ENCODE measurements around the gene PSD2.

The PSD2 gene

GRCh38 chr5:139867109-139867508 lies 71.5 kb downstream of the PSD2 start:
- DNase-seq (ENCODE audit: low read depth) = no peak
- no peak overlapping the region for H3K4me3 ChIP-seq (ENCODE audit: low read depth, low read length)

GRCh38 chr5:139867581-139867980 lies 72.0 kb downstream of the PSD2 start:
- no peak for DNase-seq (ENCODE audit: low read depth)

DNA sequence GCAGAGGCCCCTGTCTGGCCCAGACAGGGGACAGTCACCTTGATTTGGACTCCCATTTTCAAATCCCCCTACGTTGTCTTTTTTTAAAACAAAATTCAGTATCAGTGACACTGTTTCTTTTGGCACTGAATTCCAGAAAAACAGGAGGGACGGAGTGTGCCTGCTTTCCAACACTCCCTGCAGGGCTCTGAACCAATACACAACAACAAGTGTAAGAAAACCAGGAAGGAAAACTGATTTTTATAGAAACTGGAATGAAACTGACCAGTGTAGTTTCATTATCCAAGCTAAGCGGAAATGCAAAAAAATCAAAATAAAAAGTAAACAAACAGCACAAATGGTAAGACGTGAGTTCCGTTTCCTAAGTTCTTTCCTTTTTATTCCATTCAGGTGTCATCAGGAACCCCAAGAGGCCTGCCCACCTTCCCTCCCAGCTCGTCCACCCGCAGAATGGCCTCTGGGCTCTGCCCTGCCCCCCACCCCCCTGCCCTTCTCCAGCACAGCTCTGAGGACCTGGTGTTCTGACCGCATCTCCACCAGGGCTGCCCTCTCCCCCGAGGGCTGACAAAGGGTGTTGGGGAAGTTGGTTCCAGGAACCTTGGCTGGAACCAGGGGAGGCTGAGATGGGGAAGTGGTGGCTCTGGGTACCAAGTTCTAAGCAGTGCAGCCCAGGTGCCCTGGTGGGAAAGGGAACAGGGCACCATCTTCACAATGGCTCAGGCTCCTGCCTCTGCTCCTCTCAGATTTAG lies 73.6 kb downstream of the PSD2 start:
- DNase-seq (ENCODE audit: low read depth) = no peak
- H3K4me3 ChIP-seq (ENCODE audit: low read depth, low read length) = no peak overlapping the region

More at GRCh38 chr5:139867581-139867980, 72.0 kb downstream of the PSD2 start:
- H3K4me3 ChIP-seq (ENCODE audit: low read depth, low read length) = no peak overlapping the region

- H3K4me3 ChIP-seq (ENCODE audit: low read depth, low read length) = no peak overlapping the region
- no peak for DNase-seq (ENCODE audit: low read depth)
These were observed 75.1 kb downstream of the PSD2 start for GRCh38 chr5:139870677-139871076.

- no peak overlapping the region for H3K4me3 ChIP-seq (ENCODE audit: low read depth, low read length)
- no peak for DNase-seq (ENCODE audit: low read depth)
These were observed 76.0 kb downstream of the PSD2 start for GRCh38 chr5:139871614-139872013.

GRCh38 chr5:139872052-139872766 lies 76.6 kb downstream of the PSD2 start:
- no peak overlapping the region for H3K4me3 ChIP-seq (ENCODE audit: low read depth, low read length)
- DNase-seq (ENCODE audit: low read depth) = no peak

- no peak for DNase-seq (ENCODE audit: low read depth)
- H3K4me3 ChIP-seq (ENCODE audit: low read depth, low read length) = no peak overlapping the region
These were observed 77.5 kb downstream of the PSD2 start for GRCh38 chr5:139872851-139873794.

DNA sequence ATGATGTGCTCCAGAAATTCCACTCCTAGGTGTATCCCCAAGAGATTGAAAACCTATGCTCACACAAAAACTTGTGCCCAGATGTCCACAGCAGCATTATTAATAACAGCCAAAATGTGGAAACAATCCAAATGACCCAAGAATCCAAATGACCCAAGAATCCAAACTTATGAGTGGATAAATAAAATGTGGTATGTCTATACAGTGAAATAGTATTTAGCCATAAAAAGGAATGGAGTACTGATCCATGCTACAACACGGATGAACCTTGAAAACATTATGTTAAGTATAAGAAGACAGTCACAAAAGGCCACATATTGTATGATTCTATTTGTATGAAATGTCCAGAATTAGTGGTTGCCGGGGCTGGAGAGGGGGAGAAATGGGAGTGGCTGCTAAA lies 80.3 kb downstream of the PSD2 start:
- no peak overlapping the region for H3K4me3 ChIP-seq (ENCODE audit: low read depth, low read length)
- DNase-seq (ENCODE audit: low read depth) = no peak

DNA sequence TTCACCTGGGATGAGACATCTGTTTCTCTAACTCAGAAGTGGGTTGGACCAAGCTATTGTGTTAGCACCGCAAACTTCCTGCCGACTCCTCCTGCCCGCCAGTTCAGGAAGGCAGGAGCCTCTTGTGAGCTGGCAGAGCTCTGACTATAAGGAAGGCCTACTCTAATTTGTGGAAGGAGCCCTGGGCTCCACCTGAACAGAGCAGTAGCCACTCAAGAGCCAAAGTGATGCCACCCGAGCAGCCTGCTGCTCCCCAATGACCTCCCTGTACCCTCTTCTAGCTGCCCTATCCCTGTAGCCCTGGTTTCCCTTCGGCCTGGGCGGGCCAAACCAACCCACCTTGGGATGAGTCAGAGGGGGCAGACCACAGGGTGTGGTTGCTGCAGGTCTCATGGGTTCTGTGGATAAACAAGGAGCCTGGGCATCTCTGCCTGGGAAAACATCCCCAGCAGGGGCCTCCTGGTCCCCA lies 81.6 kb downstream of the PSD2 start:
- DNase-seq (ENCODE audit: low read depth) = no peak
- H3K4me3 ChIP-seq (ENCODE audit: low read depth, low read length) = no peak overlapping the region

DNA sequence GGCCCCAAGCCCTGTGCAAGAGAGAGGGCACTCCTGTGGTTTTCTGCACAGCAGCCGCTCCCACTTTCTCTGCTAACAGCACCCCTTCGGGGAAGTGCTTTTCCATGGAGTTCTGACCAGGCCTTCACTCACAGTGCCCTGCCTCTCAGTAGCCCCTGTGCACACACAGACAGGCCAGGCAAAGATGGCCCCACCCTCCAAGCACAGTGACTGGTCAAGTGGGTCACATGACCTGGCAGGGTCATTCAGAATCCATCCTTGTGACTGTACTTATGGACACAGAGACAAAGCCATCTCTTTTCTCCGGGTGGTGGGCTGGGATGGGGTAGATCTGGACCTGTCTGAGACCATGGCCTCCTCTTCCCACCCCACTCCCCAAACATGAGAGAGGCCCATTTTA lies 82.5 kb downstream of the PSD2 start:
- no peak overlapping the region for H3K4me3 ChIP-seq (ENCODE audit: low read depth, low read length)
- DNase-seq (ENCODE audit: low read depth) = no peak

DNA sequence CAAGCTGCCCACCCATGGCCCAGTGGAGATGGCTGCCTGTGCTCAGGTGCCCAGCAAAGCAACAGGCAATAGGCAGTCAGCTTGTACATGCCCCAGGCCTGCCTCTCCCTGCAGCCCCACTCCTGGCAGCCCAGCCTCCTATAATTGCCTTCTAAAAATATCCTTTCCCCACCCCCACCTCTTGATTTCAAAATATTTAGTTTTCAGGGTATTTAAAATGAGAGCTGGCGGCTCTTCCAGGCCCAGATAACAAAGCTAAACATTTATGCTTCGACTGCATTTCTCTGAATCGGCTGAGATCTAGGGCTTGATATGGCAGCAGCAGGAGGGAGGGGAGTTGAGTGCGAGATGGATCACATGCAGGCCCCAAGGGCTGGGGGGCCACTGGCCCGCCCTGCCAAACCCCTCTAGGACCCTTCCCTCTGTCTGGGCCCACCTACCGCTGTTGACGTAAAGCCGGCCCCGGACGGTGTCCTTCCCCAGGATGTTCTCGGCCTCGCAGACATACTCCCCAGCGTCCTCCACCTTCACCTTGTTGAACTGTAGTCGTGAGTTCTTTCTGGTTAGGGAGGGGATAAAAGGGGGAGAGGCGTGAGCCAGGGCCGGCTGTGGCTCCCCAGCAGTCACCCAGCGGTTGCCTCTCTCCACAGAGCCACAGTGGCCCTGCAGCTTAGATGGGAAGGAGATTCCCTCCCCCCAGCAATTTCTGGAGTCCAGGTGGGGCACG lies 85.0 kb downstream of the PSD2 start:
- DNase-seq (ENCODE audit: low read depth) = no peak
- no peak overlapping the region for H3K4me3 ChIP-seq (ENCODE audit: low read depth, low read length)

GRCh38 chr5:139881143-139881733 lies 85.6 kb downstream of the PSD2 start:
- no peak for DNase-seq (ENCODE audit: low read depth)
- H3K4me3 ChIP-seq (ENCODE audit: low read depth, low read length) = no peak overlapping the region

DNA sequence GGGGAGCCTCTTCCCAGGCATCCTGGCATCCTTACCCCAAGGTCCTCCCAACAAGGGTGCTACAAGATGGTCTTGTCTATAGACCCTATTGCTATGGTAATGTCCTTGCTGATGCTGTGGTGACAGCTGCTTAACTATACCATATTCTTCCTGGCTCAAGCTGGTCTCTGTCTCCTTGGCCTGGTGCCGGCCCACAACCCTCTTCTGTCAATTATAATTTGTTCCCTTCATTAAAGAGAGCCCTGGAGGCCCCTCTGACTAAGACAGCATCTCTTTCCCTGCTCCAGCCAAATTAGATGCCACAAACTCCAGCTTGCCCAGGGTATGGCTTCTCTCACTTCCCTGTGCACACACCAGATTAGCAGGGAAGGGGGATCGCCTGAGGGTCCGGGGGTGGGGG lies 86.7 kb downstream of the PSD2 start:
- no peak for DNase-seq (ENCODE audit: low read depth)

GRCh38 chr5:139882961-139883539 lies 87.4 kb downstream of the PSD2 start:
- no peak overlapping the region for H3K4me3 ChIP-seq (ENCODE audit: low read depth, low read length)

More for the DNA sequence above, 86.7 kb downstream of the PSD2 start:
- no peak overlapping the region for H3K4me3 ChIP-seq (ENCODE audit: low read depth, low read length)

DNA sequence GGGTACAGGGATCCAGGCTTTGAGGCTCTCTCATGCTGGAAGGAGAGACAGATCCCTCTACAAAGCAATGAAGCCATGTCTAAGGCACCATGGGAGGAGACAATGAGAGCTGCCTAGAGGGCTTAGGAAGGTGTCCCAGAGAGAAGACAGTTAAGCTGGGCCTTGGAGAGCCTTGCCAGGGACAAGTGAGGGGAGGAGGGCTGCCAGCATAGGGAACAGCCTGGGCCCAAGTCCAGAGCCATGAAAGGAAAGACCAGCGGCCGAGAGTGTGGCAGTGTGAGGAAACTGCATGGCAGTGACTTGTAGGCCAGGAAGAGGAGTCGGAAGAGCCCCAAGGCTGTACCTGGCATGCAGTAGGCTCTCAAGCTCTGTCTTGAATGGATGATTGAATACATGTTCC lies 88.5 kb downstream of the PSD2 start:
- DNase-seq (ENCODE audit: low read depth) = no peak
- H3K4me3 ChIP-seq (ENCODE audit: low read depth, low read length) = no peak overlapping the region

More at GRCh38 chr5:139882961-139883539, 87.4 kb downstream of the PSD2 start:
- DNase-seq (ENCODE audit: low read depth) = no peak

DNA sequence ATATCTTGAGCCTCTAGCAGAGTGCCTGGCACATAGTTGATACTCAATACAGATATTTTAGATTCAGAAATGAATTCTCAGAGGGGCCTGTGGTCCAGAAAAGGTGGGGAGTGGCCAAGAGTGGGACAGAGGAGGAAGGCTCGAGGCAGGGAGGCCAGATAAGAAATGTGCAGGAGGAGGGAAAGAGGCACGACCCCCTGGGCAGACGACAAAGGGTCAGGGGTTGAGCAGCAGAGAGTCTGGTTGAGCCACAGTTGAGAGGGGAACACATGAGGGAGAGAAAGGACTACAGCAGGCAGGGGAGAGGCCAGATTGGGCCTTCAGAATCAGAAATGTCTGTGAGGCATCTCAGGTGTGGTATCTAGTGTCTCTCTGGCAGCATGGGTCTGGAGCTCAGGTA lies 89.1 kb downstream of the PSD2 start:
- H3K4me3 ChIP-seq (ENCODE audit: low read depth, low read length) = no peak overlapping the region
- DNase-seq (ENCODE audit: low read depth) = no peak

DNA sequence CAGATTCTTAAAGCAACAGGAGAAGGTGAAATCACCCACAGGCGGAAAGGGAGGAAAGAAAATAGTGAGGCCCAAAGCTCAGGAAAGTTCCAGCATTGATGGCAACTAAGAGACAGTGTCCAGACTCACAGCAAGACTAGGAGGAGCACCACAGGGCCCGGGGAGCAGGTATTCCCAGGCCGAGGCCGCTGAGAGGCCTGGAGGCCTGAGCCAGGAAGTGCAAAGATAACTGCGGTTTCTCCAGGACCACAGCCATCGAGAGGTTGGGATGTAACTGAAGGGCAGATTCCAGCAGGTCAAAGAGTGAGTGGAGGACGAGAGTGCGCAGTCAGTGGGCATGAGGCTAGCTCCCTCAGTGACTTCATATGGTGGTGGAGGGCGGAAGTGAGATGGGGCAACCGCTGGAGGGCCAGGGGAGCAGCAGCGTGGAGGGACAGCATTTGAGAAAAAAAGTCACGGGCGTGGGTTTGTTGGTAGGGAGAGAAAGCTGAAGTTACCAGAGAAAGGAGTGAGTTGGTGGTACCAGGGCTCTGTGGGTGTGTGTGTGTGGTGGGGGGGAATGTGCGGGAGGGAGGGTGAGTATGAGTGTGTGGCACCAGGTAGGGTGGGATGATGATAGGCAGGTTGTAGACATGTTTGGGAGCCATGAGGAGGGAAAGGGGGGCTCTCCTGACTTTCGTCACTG lies 89.7 kb downstream of the PSD2 start:
- DNase-seq (ENCODE audit: low read depth) = no peak
- H3K4me3 ChIP-seq (ENCODE audit: low read depth, low read length) = no peak overlapping the region

DNA sequence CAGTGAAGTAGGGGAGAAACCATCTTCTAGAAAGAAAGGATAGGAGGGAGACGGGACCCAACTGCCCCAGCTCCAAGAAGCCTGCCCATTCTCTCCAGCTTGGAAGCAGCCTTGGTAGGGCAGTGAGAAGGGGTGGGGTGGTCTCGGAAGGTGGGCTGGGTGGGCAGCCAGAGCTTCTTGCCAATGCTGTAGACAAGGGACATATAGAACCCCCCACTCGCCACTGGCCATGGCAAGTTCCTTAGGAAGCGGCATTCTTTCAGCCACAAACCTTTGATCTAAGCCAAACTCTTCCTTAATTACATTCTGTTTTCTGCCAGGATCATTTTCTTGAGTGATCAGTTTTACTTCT lies 90.2 kb downstream of the PSD2 start:
- no peak for DNase-seq (ENCODE audit: low read depth)
- H3K4me3 ChIP-seq (ENCODE audit: low read depth, low read length) = no peak overlapping the region
